GM21723 (cell line): ENCODE measurements around the gene KIF3C.
"Not testable (repeated sequence)": the region's sequence is repeated elsewhere in the genome, so short reads cannot be mapped to it uniquely, and the experiment has no call there.

Experiments
- ATAC-seq: cut with Tn5 transposase; IDR thresholded peaks from one replicate; pipeline ENCODE4 v1.9.1; 2021; ENCODE audit warnings: mild to moderate bottlenecking, moderate library complexity; ENCODE audit not compliant: unreplicated experiment

Gene KIF3C

GRCh38 chr2:25982273-25982967 lies at the start of gene KIF3C:
KIF3C (minus strand) TSS chr2:25982497; CDS start chr2:25981917, 580 bp downstream.
- peak; percentile 80 for ATAC-seq

GRCh38 chr2:26028083-26028482 lies 45.8 kb upstream of the KIF3C start:
- ATAC-seq: not testable (repeated sequence)

- ATAC-seq: no peak
These were observed 43.2 kb upstream of the KIF3C start for GRCh38 chr2:26025509-26025908.

- no peak for ATAC-seq
These were observed 42.0 kb upstream of the KIF3C start for GRCh38 chr2:26024260-26024659.

GRCh38 chr2:26020231-26020640 lies 37.9 kb upstream of the KIF3C start:
- ATAC-seq: no peak

- no peak for ATAC-seq
These were observed 36.1 kb upstream of the KIF3C start for GRCh38 chr2:26018184-26019055.

- no peak for ATAC-seq
These were observed 35.3 kb upstream of the KIF3C start for GRCh38 chr2:26017464-26018183.

GRCh38 chr2:26016706-26017045 lies 34.4 kb upstream of the KIF3C start:
- not testable (repeated sequence) for ATAC-seq

GRCh38 chr2:26016012-26016705 lies 33.9 kb upstream of the KIF3C start:
- ATAC-seq: no peak

GRCh38 chr2:26013668-26014067 lies 31.4 kb upstream of the KIF3C start:
- no peak for ATAC-seq

GRCh38 chr2:26011990-26012856 lies 29.9 kb upstream of the KIF3C start:
- no peak for ATAC-seq

- ATAC-seq: no peak
These were observed 29.3 kb upstream of the KIF3C start for GRCh38 chr2:26011609-26011989.

GRCh38 chr2:26010943-26011342 lies 28.6 kb upstream of the KIF3C start:
- ATAC-seq: no peak

GRCh38 chr2:26009567-26009963 lies 27.3 kb upstream of the KIF3C start:
- no peak for ATAC-seq

GRCh38 chr2:26008851-26009566 lies 26.7 kb upstream of the KIF3C start:
- no peak for ATAC-seq

GRCh38 chr2:26008095-26008494 lies 25.8 kb upstream of the KIF3C start:
- no peak for ATAC-seq

GRCh38 chr2:26002632-26003310 lies 20.5 kb upstream of the KIF3C start:
- ATAC-seq: no peak

GRCh38 chr2:26001743-26002351 lies 19.6 kb upstream of the KIF3C start:
- no peak for ATAC-seq
